Body of pancreas (tissue), 4 donors: ENCODE data around the gene DENND5B. TPM values are rescaled to one million over a fixed set of nuclear protein-coding genes. Genes with fewer than 3 reads are reported as not detected.

Source experiments
- ATAC-seq: fragments of 150-250 bp; one replicate; pipeline ENCODE4 v1.9.1; 2016
- DNase-seq, 4 donors: peaks; one replicate each; pipeline ENCODE4 v3.0.0-alpha.2; 2019
- H3K27ac ChIP-seq, 4 donors: fragments of 200-600 bp; sonication (generic); 1 replicate in 3 of 4; 2 replicates in 1 of 4; pipeline versions ENCODE4 v1.5.1 to v1.6.1; 2016 to 2019; ENCODE audit warnings: mild to moderate bottlenecking in 1 of 4, mixed read lengths in 1 of 4, moderate library complexity in 1 of 4
- H3K27me3 ChIP-seq, 2 donors: fragments of 200-600 bp; sonication (generic); one replicate each; pipeline ENCODE4 v1.6.0; 2016; ENCODE audit warnings: mild to moderate bottlenecking in 1 of 2
- H3K36me3 ChIP-seq, 2 donors: fragments of 200-600 bp; sonication (generic); replicated peaks in 1 of 2; 2 replicates each; pipeline ENCODE4 v1.5.1; 2016; ENCODE audit warnings: low read depth in 2 of 2; ENCODE audit not compliant: insufficient read depth in 1 of 2
- H3K4me1 ChIP-seq: fragments of 200-600 bp; sonication (generic); one replicate; pipeline ENCODE4 v1.6.0; 2016
- H3K4me3 ChIP-seq, 2 donors: fragments of 200-600 bp; sonication (generic); 1 replicate in 1 of 2; 2 replicates in 1 of 2; pipeline ENCODE4 v1.5.1; 2016 to 2019
- H3K9me3 ChIP-seq, 3 donors: fragments of 200-600 bp; sonication (generic); 1 replicate in 2 of 3; 2 replicates in 1 of 3; pipeline ENCODE4 v1.5.1; 2016
- POLR2A ChIP-seq, 3 donors: fragments of 450-650 bp; IDR thresholded peaks; one replicate each; pipeline ENCODE4 v1.6.1; 2016; ENCODE audit warnings: antibody characterized with exemption in 3 of 3, mild to moderate bottlenecking in 2 of 3
- WGBS, 2 donors: methylation state at CpG; one replicate each; pipeline ENCODE4 v1.1.5; 2017; 5-methylcytosine and 5-hydroxymethylcytosine counted together
- intact Hi-C: fragments of 100-400 bp; cut with DNase I; formaldehyde crosslinking; loops from one replicate; pipeline ENCODE4 v1.15.1; 2023
- total RNA-seq, 2 donors: library from RNA; depleted of rRNA; stranded (reverse); fragments of >200 nt; gene quantifications; one replicate each; pipeline ENCODE4 v1.1.0, GENCODE V29; 2016
- TF ChIP-seq, protein P1 (sequence below), 7 experiments: fragments of 450-650 bp in 4 of 7; fragments of 200-600 bp in 3 of 7; sonication (generic) in 3 of 7; IDR thresholded peaks; one replicate each; pipeline ENCODE4 v1.5.1; 2016 to 2019; ENCODE audit warnings: antibody characterized with exemption in 7 of 7

The DENND5B gene
- total RNA-seq, 2 donors from 2014 or later: 8.8 to 32.0 TPM

DNA sequence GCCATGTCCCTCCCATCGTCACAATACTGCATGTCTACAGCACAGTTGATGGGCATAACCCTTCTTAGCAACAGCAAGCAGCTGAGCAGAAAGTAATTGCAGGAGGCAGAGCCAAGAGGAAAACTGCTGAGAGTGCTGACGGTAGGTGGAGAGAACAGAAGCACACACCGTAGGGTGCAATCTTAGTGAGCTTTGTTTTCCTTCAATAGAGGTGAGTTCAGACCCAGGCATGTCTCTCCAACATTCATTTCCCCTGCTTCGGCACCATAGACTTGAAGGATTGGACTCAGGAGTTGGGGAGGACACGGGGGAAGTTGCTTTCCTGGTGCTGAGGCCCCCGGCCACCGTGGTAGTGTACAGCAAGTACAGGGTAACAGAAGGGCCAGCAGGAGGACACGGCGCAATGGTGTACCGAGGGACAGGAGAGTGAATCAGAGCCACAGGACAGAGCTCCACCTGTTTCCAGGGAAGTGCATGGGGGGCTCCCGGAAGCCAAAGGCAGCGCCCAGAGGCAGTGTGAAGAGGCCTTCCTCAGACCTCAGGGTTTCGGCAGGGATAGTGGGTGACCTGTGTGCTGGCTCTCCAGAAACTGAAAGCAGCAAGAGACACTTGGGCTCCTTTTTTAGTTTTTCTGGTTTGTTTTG is 228.7 kb downstream of the DENND5B start:
- no peak overlapping the region for H3K27ac ChIP-seq

DNA sequence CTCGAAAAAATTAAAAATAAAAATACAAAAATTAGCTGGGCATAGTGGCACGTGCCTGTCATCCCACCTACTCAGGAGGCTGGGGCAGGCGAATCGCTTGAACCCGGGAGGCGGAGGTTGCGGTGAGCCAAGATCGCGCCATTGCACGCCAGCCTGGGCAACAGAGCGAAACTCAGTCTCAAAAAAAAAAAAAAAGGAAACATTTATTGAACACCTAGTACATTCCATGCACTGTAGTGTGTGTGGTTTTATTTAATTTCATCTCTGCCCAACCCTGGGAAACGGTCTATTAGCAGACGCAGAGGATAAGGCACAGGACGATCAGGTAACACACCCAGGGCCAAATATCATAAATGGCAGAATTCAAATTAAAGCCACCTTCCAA is 229.2 kb downstream of the DENND5B start:
- intact Hi-C loops: no loop called here

More for the DNA sequence above, 228.7 kb downstream of the DENND5B start:
- intact Hi-C loops: no loop called here
- Histone ChIP-seq H3K4me3 (no peak overlapping the region), H3K9me3 (no peaks in the 10 kb centered on the region), H3K27me3 (no peaks in the 10 kb centered on the region), H3K36me3 (no peaks in the 10 kb centered on the region), H3K4me1 (no peaks in the 10 kb centered on the region)
- ATAC-seq (no peak), DNase-seq (no peak)
- TF ChIP-seq, protein P1, sequence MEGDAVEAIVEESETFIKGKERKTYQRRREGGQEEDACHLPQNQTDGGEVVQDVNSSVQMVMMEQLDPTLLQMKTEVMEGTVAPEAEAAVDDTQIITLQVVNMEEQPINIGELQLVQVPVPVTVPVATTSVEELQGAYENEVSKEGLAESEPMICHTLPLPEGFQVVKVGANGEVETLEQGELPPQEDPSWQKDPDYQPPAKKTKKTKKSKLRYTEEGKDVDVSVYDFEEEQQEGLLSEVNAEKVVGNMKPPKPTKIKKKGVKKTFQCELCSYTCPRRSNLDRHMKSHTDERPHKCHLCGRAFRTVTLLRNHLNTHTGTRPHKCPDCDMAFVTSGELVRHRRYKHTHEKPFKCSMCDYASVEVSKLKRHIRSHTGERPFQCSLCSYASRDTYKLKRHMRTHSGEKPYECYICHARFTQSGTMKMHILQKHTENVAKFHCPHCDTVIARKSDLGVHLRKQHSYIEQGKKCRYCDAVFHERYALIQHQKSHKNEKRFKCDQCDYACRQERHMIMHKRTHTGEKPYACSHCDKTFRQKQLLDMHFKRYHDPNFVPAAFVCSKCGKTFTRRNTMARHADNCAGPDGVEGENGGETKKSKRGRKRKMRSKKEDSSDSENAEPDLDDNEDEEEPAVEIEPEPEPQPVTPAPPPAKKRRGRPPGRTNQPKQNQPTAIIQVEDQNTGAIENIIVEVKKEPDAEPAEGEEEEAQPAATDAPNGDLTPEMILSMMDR (IDR thresholded peaks at IDR 0.05): no peak
- no peak for TF ChIP-seq POLR2A (IDR thresholded peaks at IDR 0.05)
- 59 to 78% methylated on average over 7 to 13 of the region's 13 CpGs for WGBS, 2 donors

DNA sequence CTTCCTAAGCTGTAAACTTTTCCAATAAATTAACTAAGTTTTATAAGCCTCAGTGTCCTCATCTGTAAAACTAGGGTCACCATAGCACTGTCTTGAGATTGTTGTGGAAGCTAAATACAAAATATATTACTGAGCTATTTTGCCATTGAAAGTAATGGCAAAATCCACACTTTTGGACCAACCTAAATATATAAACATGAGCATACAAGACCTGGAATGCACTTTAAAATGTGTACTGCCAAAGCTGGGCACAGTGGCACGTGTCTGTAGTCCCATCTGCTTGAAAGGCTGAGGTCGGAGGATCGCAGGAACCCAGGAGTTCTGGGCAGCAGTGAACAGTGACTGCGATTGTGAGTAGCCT is 235.2 kb downstream of the DENND5B start:
- DNase-seq (no peak), ATAC-seq (no peak)
- Histone ChIP-seq H3K4me1 (no peaks in the 10 kb centered on the region), H3K27ac (no peak overlapping the region), H3K36me3 (no peaks in the 10 kb centered on the region), H3K4me3 (no peak overlapping the region), H3K9me3 (no peaks in the 10 kb centered on the region), H3K27me3 (no peaks in the 10 kb centered on the region)
- WGBS, 2 donors: 75 to 85% methylated on average over 3 to 4 of the region's 4 CpGs
- intact Hi-C loops: no loop called here
- TF ChIP-seq, protein P1 (IDR thresholded peaks at IDR 0.05): no peak
- no peak for TF ChIP-seq POLR2A (IDR thresholded peaks at IDR 0.05)

More for the DNA sequence above, 229.2 kb downstream of the DENND5B start:
- ATAC-seq (no peak), DNase-seq (no peak)
- Histone ChIP-seq H3K4me3 (no peak overlapping the region), H3K36me3 (no peaks in the 10 kb centered on the region), H3K27me3 (no peaks in the 10 kb centered on the region), H3K27ac (no peak overlapping the region), H3K9me3 (no peaks in the 10 kb centered on the region), H3K4me1 (no peaks in the 10 kb centered on the region)
- whole genome bisulfite sequencing, 2 donors: 84 to 86% methylated on average over 14 of the region's 14 CpGs
- TF ChIP-seq POLR2A (IDR thresholded peaks at IDR 0.05): no peak
- TF ChIP-seq, protein P1 (IDR thresholded peaks at IDR 0.05): no peak

DNA sequence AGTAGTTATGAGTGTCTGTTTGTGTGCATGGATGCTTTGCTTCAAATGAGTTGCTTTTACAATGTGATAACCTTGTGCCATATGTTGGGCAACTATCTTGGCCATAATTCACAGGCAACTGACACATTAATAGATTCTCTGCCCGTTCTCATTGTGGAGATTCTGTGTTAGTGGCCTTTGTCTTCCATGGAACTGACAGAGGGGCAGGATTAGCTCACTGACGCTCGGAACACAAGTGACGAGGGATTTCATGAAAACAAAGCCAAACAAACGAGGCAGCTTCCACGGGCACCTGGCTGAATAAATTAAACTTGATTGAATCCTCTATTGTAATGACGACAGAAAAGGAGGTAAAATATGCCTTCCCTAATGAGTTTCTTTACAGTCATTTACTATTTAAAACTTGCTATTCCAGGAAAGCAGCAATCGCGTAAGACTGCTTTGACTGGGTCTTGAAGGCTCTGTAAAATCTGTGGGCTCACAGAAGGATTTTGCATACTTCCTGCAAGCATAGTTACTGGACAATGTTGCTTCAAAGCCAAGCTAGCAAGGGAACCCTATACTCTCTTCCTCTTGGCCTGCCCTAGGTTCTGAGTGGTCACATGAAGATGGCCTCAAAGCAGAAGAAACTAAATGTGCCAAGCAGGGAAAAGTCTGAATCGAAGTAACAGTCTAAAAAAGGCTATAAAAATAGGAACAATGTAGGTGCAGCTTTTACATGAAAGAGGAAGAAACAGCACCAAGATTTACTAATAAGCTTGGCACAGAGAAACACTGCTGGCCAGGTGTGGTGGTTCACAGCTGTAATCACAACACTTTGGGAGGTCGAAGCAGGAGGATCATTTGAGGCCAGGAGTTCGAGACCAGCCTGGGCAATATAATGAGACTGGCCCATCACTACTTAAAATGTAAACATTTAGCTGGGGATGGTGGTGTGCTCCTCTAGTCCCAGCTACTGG is 236.9 kb downstream of the DENND5B start:
- DNase-seq: no peak
- no peak overlapping the region for H3K27ac ChIP-seq

DNA sequence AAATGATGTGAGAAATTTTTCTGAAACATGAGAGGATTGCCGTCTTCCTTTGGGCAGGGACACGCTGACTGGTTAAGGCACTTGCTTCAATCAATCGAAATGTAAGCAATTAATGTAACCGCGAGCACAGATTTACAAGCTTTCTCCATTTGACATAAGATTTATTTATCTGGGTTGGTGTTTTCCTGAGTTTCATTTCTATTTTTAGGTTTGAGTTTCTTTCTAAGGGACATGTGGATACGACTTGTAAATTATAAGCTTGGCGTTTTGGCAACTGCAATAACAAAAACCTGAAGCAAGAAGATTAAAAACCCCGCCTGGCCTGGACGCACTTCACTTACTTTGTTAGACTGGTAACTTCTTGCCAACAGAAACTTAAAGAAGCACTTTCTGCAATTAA is 244.7 kb downstream of the DENND5B start:
- TF ChIP-seq POLR2A (IDR thresholded peaks at IDR 0.05): no peak
- TF ChIP-seq, protein P1 (IDR thresholded peaks at IDR 0.05): no peak
- intact Hi-C loops: no loop called here
- WGBS, 2 donors: 52 to 66% methylated on average over 9 of the region's 9 CpGs
- DNase-seq: no peak
- Histone ChIP-seq H3K4me1 (no peaks in the 10 kb centered on the region), H3K27me3 (no peaks in the 10 kb centered on the region), H3K4me3 (no peak overlapping the region), H3K36me3 (no peaks in the 10 kb centered on the region), H3K9me3 (no peaks in the 10 kb centered on the region), H3K27ac (no peak overlapping the region)
- ATAC-seq: no peak

More for the DNA sequence above, 236.9 kb downstream of the DENND5B start:
- no peak for ATAC-seq
- intact Hi-C loops: no loop called here
- Histone ChIP-seq H3K9me3 (no peaks in the 10 kb centered on the region), H3K4me1 (no peaks in the 10 kb centered on the region), H3K27me3 (no peaks in the 10 kb centered on the region), H3K36me3 (no peaks in the 10 kb centered on the region), H3K4me3 (no peak overlapping the region)
- no peak for TF ChIP-seq POLR2A (IDR thresholded peaks at IDR 0.05)
- WGBS, 2 donors: 55 to 62% methylated on average over 12 of the region's 12 CpGs
